Activated CD8-positive, alpha-beta memory T cell treated with anti-CD3 and anti-CD28 coated beads, Interleukin-2, amount 50 U/mL, for 1 hour (primary cell): ENCODE results near the gene MEIOB.

Experiments
- DNase-seq: peaks from one replicate; pipeline ENCODE4 v3.0.0-alpha.2; 2020; ENCODE audit errors: extremely low read depth

MEIOB gene

DNA sequence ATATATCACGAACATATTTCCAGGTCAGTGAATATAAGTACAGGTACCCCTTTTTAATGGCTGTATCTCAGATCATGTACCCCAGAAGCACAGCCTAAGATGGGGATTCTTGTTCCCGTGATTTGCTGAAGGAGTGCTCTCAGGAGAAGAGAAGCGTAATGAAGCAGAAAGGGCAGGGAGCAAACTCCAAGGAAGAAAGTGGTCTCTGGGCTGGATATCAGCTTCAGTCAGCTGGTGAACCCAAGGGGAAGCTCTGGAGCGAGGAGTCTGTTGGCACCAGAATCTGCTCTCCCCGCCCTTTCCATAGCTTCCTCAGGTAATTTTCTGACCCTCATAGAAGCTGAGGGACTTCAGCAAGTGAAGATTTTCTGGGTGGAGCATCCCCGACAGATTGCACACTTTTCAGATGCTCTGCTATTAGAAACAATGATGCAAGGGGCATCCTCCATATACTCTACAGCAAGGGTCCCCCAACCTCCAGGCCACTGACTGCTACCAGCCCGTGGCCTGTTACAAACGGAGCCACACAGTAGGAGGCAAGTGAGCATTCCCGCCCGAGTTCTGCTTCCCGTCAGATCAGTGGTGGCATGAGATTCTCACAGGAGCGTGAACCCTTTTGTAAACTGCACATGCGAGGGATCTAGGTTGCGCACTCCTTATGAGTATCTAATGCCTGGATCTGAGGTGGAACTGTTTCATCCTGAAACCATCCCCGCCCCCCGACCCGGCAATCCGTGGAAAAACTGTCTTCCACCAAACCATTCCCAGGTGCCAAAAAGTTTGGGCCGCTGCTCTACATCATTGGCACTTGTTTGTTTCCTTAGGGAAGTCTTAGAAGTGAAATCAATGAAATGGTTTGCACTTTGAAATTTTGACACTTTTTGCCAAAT lies 40.5 kb downstream of the MEIOB start:
- DNase-seq = no peak

DNA sequence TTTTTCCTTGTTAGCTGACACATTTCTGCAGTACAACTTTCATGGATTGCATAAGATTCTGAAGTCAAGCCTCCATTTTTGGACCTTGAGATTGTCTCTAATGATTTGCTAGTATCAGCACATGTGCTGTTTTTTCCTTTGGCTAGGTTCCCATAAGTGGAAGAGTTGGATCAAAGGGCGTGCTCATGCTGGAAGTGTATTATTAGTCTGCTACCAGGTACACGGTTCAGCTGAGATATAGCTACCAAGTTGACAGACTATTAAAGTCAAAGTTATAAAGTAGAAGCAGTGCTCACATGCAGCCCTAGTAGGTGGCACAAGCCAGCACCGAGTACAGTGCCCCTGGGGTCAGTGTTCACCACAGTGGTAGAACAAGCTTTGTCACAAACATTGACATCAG lies 41.8 kb downstream of the MEIOB start:
- DNase-seq = no peak

DNA sequence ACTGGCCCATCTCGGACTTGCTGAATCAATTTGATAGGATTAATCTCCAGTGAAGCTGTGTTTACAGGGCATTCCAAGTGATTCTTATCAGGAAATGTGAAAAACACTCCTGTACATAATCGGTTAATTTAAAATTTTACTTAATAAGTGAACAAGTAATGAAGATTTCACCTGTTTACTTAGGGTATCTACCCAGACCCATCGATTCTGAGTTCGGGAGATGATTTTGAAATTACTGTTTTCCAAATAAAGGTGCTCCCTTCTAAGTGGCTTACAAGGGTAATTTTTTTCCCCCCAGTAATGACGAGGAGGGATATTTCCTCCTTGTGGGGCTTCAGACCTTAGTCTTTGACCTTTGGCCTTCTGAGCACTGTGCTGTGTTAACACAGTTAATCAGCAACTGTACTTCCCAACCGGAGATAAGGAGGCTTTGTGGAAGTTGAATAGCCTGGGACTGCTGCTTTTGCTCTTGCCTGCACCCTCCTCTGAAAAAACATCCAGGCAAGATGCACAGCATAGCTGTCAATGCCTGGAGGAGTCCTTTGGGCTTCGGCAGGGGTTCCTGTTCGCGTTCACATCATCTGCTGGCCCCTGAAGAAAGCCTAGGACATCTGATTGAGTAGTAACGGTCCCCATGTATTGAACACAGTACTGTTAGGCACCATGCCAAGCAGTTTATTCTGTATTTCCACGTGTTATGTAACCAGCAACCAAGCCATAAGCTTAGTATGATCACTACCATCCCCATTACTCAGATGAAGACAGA lies 43.1 kb downstream of the MEIOB start:
- no peak for DNase-seq

DNA sequence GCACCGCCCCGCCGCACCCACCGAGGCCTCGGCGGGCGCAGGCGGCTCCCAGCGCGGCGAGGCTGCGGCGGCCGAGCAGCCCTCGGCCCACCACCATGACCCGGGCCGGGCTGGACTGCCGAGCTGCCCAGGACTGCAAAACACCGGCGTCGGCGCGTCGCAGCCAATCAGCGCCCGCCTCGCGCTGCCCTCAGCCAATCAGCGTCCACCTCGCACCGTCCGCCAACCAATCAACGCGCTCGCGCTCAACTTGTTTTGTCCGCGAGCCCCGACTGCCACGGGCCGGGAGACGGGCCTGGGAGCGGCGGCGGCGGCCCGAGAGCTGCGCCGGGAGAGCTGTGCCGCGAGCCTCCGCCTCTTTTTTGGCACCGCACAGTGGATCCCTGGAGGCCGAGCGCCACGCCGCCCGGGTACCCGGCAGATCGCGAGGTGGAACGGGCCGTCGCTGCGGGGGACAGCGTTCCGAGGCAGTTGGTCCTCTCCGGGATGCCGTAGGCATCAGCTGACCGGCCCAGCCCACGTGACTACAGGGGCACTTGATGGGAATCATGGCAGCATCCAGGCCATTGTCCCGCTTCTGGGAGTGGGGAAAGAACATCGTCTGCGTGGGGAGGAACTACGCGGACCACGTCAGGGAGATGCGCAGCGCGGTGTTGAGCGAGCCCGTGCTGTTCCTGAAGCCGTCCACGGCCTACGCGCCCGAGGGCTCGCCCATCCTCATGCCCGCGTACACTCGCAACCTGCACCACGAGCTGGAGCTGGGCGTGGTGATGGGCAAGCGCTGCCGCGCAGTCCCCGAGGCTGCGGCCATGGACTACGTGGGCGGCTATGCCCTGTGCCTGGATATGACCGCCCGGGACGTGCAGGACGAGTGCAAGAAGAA lies 45.0 kb downstream of the MEIOB start, which contains the start of the genes FAHD1 and HAGH:
FAHD1 (plus strand) TSS at position 516 of the 883 bp plus-strand sequence; CDS start at position 549, 33 bp downstream.
HAGH (minus strand) TSS at position 135 of the 883 bp plus-strand sequence; CDS start at position 97, 38 bp downstream.
- DNase-seq = peak; percentile 76

DNA sequence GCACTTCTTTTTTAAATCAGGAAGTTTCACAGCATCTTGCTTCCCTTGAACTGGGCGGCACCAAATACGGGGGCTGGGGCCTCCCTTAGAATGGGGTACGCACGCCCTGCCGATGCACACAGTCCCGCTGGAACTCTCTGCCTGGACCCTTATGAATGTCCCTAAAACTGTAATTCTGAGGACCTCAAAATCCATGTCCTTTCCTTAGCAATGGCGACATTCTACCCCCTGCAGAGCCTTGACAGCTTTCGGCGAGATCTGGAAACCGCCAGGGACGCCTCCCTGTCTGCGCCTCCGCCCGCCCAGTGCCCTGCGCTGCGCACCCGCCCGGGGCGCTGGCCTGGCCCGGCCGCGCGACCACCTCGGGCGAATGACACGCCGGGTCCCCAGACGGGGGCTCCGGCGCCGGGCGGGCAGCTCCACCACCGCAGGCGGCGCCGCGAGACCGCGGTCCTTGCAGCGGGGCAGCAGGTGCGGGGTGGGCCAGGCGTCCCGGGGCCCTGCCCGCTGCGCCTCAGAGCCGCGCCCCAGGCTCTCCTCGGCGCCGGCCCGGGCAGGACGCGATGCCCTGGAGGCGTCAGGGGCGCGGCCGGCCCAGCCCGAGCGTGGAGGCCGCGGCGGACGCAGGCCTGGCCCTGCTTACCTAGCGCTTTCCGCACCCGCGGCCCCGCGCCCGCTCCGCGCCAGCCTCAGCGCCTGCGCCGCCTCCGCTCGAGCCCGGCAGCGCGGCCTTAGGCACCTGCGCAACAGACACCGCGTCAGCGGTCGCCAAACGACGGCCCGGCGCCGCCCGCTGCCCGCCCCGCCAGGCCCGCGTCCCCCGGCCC lies 45.9 kb downstream of the MEIOB start:
- DNase-seq = no peak

DNA sequence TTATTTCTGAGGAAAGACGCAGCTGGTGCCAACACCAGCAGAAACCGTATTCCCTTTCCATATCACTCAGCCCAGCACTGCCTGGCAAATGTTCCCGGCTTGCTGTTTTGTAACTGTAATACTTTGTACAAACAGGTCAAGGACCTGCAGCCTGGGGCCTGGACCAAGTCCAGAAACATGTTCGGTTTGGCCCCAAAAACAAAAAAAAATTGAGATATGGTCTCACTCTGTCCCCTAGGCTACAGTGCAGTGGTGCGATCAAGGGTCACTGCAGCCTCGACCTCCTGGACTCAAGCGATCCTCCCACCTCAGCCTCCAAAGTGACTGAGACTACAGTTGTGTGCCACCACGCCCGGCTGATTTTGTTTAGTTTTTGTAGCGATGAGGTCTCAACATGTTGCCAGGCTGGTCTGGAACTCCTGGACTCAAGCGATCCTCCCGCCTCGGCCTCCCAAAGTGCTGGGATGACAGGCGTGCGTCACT lies 46.5 kb downstream of the MEIOB start:
- no peak for DNase-seq

DNA sequence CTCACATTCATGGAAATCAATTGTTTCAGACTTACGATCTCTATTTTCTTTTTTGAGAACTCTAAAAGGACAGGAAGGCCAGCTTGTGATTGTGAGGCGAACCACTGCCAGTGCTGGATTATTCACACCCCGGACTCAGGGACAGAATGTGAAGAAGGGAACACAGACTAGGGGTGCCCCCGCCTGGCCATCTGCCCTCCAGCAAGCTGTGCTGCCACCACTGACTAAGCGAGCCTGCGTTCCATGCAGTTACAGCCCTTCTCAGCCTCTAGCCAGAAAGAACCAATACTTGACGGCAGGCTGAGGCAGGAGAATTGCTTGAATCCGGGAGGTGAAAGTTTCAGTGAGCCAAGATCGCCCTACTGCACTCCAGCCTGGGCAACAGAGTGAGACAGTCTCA lies 48.1 kb downstream of the MEIOB start:
- DNase-seq = no peak

DNA sequence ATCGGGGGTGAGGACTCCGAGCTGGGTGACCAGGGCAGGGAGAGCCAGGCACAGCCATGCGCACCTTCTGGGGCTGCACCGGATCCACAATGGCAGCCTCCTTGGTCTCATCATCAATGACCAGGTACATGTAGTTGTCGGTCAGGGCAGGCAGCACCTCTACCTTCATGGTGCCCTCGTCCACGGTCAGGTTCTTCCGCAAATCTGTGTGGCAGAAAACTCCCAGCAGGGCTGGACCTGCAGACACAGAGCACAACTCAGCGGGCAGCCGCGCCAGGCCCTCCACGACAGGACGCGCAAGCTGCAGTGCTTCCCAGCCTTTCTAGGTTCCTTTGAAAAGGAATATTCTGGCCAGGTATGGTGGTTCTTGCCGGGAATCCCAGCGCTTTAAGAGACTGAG lies 49.2 kb downstream of the MEIOB start:
- DNase-seq = no peak

DNA sequence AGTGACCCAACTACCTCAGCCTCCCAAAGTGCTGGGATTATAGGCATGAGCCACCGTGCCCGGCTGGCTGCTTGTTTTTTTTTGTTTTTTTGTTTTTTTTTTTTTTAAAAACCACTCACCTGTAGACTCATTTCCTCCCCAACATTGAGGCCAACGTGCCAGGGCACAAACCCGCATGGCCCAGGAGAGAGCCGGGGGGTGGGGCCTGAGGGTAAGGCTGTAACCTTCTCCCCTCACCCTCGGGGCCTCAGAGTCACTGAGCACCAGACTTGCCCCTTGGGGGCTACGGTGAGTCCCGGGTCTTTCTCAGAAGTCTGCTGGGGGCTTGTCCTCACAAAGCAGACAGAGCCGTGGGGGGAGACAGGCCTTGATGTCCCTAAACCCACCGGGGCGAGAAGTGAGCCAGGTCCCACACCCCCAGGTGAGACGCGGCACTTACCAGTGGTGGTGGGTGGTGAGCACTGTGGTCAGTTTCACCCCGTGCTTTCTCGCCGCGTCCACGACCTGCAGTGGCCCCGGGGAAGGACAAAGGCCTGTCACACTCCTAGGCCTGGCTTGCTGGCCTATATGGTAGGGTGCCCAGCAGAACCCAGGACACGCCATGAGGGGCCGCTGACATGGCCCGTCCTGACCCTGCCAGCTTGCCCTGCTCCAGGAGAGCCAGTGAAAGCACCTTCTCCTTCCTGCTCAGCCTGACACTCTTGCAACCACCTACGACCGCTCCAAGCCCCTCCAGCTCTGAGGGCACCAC lies 49.9 kb downstream of the MEIOB start:
- no peak for DNase-seq

DNA sequence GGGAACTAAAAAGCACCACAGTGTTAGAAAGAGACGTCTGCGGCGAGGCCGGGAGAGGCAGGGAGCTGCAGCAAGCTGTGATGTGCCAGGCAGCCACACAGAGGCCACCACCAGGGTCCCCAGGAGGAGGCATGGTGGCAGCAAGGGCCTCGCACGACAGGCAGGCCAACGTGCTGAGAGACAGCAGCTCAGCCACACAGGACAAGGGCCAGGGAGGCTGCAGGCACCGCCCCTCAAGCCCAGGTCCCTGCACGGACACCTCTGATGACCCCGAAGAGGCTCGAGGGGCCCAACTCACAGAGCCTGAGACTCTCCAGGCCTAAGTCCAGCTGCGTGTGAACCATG lies 51.0 kb downstream of the MEIOB start:
- DNase-seq = no peak

DNA sequence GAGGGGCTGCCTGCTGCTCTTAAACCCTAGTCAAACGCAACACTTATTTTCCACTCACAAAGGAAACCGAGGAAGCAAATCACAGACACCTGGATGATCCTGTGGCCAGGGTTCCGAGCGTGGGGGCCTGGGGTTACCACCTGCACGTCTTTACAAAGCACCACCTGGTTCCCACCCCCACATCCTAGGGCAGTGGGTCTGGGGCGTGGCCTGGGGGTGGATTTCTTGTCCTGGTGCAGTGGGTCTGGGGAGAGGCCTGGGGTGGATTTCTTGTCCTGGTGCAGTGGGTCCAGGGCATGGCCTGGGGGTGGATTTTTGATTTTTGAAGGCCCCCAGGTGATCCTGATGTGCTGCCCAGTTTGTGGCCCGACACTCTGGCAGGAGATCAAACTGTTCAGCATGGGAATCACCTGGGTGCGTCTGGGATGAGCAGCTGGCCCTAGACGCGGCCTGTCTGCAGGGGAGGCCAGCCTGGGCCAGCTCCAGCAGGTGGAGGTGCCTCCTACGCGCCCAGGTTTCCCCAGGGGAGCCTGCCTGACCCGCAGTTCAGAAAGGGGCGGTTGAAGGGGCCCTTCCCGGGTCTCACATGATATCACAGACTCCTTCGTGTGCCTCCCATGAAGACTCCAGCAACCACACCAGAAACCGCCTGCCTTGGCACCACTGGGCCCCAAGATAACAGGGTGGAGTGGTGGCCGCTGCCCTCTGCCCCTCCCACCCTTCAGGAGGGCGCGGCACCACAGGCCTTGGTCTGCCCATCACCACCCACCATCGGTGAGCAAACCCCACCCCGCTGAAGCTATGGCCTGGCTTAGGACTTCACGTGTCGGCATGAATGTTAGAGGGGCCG lies 51.6 kb downstream of the MEIOB start:
- no peak for DNase-seq

DNA sequence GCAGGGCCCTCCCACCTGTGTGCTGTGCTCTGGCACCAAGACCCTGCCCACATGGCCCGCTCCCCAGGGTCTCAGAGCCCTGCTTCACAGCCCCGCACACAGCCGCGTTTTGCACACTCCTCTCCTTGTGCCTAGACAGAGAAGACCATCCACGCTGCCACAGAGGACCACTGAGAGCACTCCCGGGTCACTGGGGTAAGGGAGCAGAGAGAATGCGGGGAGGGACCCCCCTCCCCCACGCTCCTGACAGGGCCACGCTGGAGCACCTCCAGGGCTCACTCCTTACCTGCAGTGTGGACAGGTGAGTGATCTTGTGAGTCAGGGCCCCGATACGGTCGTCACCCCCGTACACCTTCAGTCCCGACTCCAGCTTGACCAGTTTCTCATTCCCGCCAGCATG lies 52.4 kb downstream of the MEIOB start:
- no peak for DNase-seq

DNA sequence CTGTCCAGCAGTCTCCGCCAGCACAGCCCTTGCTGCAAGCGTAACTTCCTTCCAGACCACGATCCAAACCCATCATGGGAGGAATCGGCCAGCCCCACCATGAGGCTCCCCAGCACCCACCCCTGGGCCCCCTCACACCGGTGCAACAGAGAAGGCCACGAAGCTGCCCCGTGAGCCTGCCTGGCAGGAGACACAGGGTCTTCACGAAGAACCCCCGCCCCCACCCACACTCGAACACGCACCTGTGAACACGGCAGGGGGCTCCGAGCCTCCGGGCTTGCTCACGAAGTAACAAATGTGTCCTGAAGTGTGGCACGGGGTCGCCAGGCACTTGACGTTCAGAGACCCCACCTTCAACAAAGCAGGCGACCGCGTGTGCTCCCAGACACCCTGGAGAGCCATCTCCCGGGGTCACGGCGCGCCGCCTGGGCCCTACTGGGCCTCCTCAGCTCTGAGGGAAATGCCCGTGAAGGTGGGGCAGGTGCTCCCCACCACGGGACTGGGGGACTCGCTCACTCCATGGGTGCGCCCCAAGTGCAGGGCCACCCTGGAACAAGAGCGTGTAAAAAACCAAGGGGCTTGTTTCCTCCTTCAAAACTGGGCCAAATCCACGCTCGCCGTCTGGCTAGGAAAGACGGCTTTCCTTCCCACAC lies 53.0 kb downstream of the MEIOB start:
- no peak for DNase-seq

DNA sequence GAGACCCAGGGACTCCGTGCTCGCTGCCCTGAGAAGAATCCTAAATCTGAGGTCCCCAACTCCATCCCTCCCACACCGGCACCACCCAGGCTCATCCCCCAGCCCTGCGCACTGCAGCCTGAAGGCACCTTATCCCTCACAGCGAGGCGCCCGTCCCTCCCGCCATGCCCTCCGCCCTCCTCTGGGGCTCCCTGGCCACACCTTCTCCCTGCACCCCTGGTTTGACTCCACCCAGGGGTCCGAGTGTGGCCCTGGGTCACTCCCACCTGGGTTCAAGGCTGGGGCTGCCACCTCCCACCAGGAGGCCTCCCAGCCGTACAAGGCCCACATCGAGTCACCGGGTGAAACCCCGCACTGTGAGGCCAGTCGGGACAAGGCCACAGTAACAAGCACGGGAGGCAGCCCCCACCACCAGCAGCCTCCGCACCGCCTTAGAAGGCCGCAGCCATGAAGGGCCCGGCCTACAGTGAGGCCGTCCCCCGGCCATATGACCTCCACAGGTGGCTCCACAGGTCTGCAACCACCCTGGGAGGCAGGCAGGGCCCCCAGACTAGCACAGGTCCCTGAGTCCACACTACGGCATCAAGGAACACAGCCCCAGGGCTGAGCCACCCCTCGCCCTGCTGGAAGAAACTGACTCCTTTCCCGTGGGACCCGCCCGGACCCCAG lies 53.6 kb downstream of the MEIOB start:
- DNase-seq = no peak

DNA sequence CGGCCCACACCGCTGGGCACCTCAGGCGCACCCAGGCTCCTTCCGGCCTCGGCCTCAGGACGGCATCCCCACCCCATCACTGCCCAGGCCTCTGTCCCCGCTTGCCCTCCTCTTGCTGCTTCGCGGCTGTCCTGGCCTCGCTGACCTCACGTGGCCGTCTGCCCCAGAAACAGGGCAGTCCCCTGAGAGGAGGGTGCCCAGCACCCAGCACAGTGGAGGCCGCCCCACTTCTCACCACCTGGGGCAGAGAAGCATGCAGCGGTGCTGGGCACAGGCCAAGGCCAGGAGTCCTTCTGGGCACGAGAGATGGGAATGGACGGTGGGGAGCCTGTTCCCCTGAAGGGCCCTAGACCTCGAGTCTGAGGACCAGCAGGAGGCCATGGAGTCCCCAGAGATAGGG lies 54.2 kb downstream of the MEIOB start:
- no peak for DNase-seq

DNA sequence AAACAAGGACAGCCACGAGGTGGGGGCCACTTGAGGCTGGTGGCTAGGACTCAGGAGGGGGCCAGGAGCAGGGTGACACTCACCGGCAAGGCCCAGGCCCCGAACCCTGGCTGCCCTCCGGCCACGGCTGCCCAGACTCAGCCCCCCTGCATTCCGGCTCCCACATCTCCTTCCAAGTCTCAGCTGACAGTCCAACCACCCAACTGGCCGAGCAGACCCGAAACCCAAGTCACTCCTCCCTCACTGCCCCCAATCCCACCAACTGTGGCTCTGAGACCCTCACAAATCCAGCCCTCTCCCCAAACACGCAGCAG lies 54.7 kb downstream of the MEIOB start:
- DNase-seq = no peak

DNA sequence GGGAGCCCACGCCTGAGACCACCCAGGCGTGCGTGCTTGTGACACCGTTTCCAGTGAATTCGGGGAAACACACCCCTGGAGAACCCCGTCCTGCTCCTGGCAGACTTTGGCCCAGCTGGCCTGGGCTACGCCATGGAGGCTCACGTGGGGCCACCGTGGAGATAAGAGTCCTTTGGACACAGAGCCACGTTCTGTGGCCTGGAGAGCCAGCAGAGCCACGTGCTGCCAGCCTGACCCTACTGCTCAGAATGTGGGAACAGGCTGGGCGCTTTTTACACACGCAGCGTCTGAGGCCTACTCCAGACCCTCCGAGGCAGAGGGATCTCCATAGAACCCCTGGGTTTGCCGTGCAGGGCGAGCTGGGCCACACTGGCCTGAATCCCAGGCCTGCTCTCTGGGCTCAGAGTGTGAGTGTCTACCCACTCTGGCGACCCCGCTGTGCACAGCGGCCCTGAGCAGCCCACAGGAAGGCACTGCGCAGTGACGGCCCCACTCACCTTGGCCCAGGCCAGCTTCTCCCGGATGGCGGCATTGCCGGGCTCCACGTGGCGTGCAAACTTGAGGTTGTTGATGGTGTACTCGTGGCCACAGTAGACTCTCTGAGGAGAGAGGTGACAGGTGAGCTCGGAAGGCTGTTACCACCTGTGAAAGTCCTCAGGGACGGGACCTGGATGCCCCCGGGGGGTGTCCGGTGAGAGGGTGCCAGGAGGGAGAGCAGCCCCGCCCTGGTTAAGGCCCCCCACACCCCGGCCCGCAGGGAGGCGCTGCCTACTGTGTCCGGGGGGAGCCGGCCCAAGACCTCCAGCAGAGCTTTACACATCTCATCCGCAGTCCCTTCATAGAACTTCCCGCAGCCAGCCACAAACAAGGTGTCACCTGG lies 55.3 kb downstream of the MEIOB start:
- no peak for DNase-seq
